ENCODE data around the gene SFSWAP.

Gene SFSWAP

DNA sequence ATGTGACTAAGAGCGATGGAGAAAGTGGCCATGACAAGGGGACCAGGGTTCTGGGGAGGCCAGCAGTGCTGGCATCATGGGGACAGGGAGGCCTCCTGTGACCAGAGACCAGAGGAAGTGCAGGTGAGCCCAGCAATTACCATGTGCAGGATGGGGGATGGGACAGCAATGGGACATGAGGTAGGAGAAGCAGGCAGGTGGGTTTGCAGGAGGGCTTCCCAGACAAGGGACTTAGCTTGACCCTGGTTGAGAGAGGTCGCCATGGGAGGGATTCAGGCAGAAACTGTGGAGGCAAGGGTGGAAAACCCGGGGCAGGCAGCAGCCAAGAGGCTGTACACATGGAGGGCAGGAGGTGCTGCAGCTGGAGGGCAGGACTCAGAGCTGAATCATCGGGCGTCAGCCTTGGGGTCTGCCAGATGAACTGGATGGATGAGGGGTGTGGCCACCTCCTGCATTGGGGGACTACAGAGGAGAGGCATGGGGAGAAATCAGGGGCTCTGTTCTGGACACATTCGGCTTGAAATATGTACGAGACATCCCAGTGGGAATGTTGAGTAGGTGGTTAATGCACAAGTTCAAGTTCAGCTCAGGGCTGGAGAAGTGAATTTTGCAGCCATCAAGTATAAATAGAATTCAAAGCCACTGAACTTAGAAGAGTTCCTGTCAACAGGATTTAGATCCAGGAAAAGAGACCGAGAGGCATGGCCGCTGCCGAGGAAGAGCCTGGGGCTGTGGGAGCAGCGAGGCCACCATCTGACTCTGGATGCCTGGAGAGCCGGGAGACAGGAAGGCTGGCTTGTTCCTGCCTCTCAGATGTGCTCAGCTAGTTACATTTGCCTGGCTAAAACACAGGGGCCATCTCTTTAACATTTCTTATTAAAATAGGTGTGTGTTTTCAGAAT lies 36.6 kb downstream of the SFSWAP start:
- Histone ChIP-seq H2BK15ac (replicated peaks; ENCODE audit: low read depth) (no peak overlapping the region), H3K23ac (ENCODE audit: low read length) (no peak overlapping the region), H3K79me2 (ENCODE audit: control insufficient read depth, insufficient read depth, low read length) (no peaks in the 10 kb centered on the region), H4K8ac (ENCODE audit: low read depth, low read length) (no peak overlapping the region), H2AK5ac (ENCODE audit: low read length) (no peak overlapping the region), H3K27ac (ENCODE audit: low read depth, low read length) (no peak overlapping the region), H3K36me3 (ENCODE audit: control insufficient read depth, insufficient read depth, low read length) (peaks cover 11% of the 10 kb centered on the region), H4K5ac (ENCODE audit: low read length) (no peak overlapping the region), H3K27me3 (ENCODE audit: insufficient read depth, low read length, poor library complexity) (no peaks in the 10 kb centered on the region), H3K56ac (ENCODE audit: low read length) (no peak overlapping the region), H3K4ac (ENCODE audit: low read depth, low read length) (no peak overlapping the region), H3K18ac (ENCODE audit: low read length) (no peak overlapping the region), H3K9ac (ENCODE audit: low read length) (no peak overlapping the region), H3K4me2 (ENCODE audit: low read length) (no peak overlapping the region), H2BK5ac (ENCODE audit: low read length) (no peak overlapping the region), H3K79me1 (ENCODE audit: low read length) (peaks cover 9% of the 10 kb centered on the region), H3K4me1 (ENCODE audit: control insufficient read depth, low read depth, low read length) (no peaks in the 10 kb centered on the region), H3K4me3 (ENCODE audit: low read length) (no peak overlapping the region), H2BK120ac (ENCODE audit: low read depth, low read length) (no peak overlapping the region)
- no CpG with 5 or more reads among the region's 12 CpGs for WGBS (ENCODE audit: extremely low coverage, insufficient coverage, low lambda C conversion rate)
- DNase-seq = no peak

DNA sequence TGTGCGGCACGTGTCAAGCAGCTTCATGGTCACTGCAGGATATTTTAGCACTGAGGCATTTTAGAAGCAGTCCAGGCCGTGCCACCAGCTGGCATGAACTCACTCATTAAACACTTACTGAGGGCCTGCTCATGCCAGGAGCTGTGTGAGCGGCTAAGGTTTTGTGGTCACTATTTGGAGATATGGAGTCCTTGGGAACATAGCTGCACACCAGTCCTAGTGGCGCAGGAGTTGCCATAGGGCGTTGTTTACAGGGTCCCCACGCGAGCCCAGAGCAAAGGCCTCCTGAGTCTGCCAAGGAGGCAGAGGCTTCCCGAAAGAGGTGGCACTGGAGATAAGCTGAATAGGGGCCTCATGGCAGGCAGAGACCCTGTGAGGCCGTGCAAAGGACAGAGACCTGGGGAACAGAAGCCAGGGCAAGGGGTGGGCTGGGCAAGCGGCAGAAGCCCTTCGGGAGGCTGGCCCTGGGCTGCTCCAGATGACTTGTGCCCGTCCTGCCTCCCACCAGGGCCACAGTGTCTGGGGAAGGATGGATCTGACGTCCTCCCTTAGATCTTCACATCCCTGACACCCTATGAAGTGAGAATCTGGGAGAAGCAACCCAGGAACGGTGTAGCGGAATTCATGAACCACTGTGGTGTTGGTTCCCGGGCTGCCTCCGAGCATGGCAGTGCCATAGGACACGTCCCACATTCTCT lies 38.9 kb downstream of the SFSWAP start:
- DNase-seq = no peak
- Histone ChIP-seq H3K4me1 (ENCODE audit: control insufficient read depth, low read depth, low read length) (no peaks in the 10 kb centered on the region), H4K8ac (ENCODE audit: low read depth, low read length) (no peak overlapping the region), H3K9ac (ENCODE audit: low read length) (no peak overlapping the region), H2BK120ac (ENCODE audit: low read depth, low read length) (no peak overlapping the region), H3K23ac (ENCODE audit: low read length) (no peak overlapping the region), H4K5ac (ENCODE audit: low read length) (no peak overlapping the region), H3K56ac (ENCODE audit: low read length) (no peak overlapping the region), H2BK5ac (ENCODE audit: low read length) (no peak overlapping the region), H3K4me2 (ENCODE audit: low read length) (no peak overlapping the region), H2BK15ac (replicated peaks; ENCODE audit: low read depth) (no peak overlapping the region), H3K27me3 (ENCODE audit: insufficient read depth, low read length, poor library complexity) (no peaks in the 10 kb centered on the region), H3K27ac (ENCODE audit: low read depth, low read length) (no peak overlapping the region), H3K36me3 (ENCODE audit: control insufficient read depth, insufficient read depth, low read length) (peaks cover 15% of the 10 kb centered on the region), H3K79me2 (ENCODE audit: control insufficient read depth, insufficient read depth, low read length) (no peaks in the 10 kb centered on the region), H2AK5ac (ENCODE audit: low read length) (no peak overlapping the region), H3K4ac (ENCODE audit: low read depth, low read length) (no peak overlapping the region), H3K4me3 (ENCODE audit: low read length) (no peak overlapping the region), H3K79me1 (ENCODE audit: low read length) (peaks cover 9% of the 10 kb centered on the region), H3K18ac (ENCODE audit: low read length) (no peak overlapping the region)
- WGBS (ENCODE audit: extremely low coverage, insufficient coverage, low lambda C conversion rate) = no CpG with 5 or more reads among the region's 19 CpGs

DNA sequence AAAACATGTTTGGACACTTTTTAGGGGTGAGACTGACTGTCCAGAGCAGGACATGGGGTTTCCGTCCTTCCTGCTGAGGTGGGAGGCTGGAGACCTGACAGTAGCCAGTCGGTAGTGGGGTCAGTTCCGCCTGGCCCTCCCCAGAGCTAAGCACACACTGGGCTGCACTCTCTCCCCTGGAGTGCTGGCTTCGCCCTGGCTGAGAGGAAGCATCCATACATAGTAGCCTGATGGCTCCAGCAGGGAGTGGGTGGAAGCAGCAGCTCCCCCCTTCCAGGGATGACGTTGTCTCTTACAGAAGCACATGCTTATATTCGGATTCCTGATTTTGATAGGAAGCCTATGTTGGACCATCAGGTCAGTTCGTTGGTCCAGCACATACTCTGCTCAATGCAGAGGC lies 40.4 kb downstream of the SFSWAP start:
- Histone ChIP-seq H3K36me3 (ENCODE audit: control insufficient read depth, insufficient read depth, low read length) (peaks cover 19% of the 10 kb centered on the region), H3K4me3 (ENCODE audit: low read length) (no peak overlapping the region), H3K79me1 (ENCODE audit: low read length) (peaks cover 9% of the 10 kb centered on the region), H2BK5ac (ENCODE audit: low read length) (no peak overlapping the region), H4K8ac (ENCODE audit: low read depth, low read length) (no peak overlapping the region), H3K23ac (ENCODE audit: low read length) (no peak overlapping the region), H3K56ac (ENCODE audit: low read length) (no peak overlapping the region), H3K4me2 (ENCODE audit: low read length) (no peak overlapping the region), H2BK15ac (replicated peaks; ENCODE audit: low read depth) (no peak overlapping the region), H3K4me1 (ENCODE audit: control insufficient read depth, low read depth, low read length) (no peaks in the 10 kb centered on the region), H3K27ac (ENCODE audit: low read depth, low read length) (no peak overlapping the region), H2BK120ac (ENCODE audit: low read depth, low read length) (no peak overlapping the region), H3K27me3 (ENCODE audit: insufficient read depth, low read length, poor library complexity) (no peaks in the 10 kb centered on the region), H2AK5ac (ENCODE audit: low read length) (no peak overlapping the region), H4K5ac (ENCODE audit: low read length) (no peak overlapping the region), H3K18ac (ENCODE audit: low read length) (no peak overlapping the region), H3K9ac (ENCODE audit: low read length) (no peak overlapping the region), H3K4ac (ENCODE audit: low read depth, low read length) (no peak overlapping the region), H3K79me2 (ENCODE audit: control insufficient read depth, insufficient read depth, low read length) (no peaks in the 10 kb centered on the region)
- no CpG with 5 or more reads among the region's 7 CpGs for WGBS (ENCODE audit: extremely low coverage, insufficient coverage, low lambda C conversion rate)
- DNase-seq = no peak

GRCh38 chr12:131752451-131752850 lies 41.6 kb downstream of the SFSWAP start:
- no peaks in the 10 kb centered on the region for H3K79me2 ChIP-seq (ENCODE audit: control insufficient read depth, insufficient read depth, low read length)
- no peak overlapping the region for H3K27ac ChIP-seq (ENCODE audit: low read depth, low read length)

GRCh38 chr12:131753005-131753404 lies 42.1 kb downstream of the SFSWAP start:
- Histone ChIP-seq H3K36me3 (ENCODE audit: control insufficient read depth, insufficient read depth, low read length) (peaks cover 28% of the 10 kb centered on the region), H3K79me1 (ENCODE audit: low read length) (peaks cover 3% of the 10 kb centered on the region)

More at GRCh38 chr12:131752451-131752850, 41.6 kb downstream of the SFSWAP start:
- Histone ChIP-seq H3K18ac (ENCODE audit: low read length) (no peak overlapping the region), H3K9ac (ENCODE audit: low read length) (no peak overlapping the region), H3K27me3 (ENCODE audit: insufficient read depth, low read length, poor library complexity) (no peaks in the 10 kb centered on the region), H2BK120ac (ENCODE audit: low read depth, low read length) (no peak overlapping the region), H3K4me2 (ENCODE audit: low read length) (no peak overlapping the region), H3K79me1 (ENCODE audit: low read length) (peaks cover 4% of the 10 kb centered on the region), H3K4me3 (ENCODE audit: low read length) (no peak overlapping the region), H3K4ac (ENCODE audit: low read depth, low read length) (no peak overlapping the region), H3K36me3 (ENCODE audit: control insufficient read depth, insufficient read depth, low read length) (peaks cover 26% of the 10 kb centered on the region), H3K56ac (ENCODE audit: low read length) (no peak overlapping the region), H3K4me1 (ENCODE audit: control insufficient read depth, low read depth, low read length) (no peaks in the 10 kb centered on the region), H4K5ac (ENCODE audit: low read length) (no peak overlapping the region), H4K8ac (ENCODE audit: low read depth, low read length) (no peak overlapping the region), H2AK5ac (ENCODE audit: low read length) (no peak overlapping the region), H3K23ac (ENCODE audit: low read length) (no peak overlapping the region), H2BK5ac (ENCODE audit: low read length) (no peak overlapping the region), H2BK15ac (replicated peaks; ENCODE audit: low read depth) (no peak overlapping the region)
- no CpG with 5 or more reads among the region's 11 CpGs for WGBS (ENCODE audit: extremely low coverage, insufficient coverage, low lambda C conversion rate)
- no peak for DNase-seq

More at GRCh38 chr12:131753005-131753404, 42.1 kb downstream of the SFSWAP start:
- H3K4me3 ChIP-seq (ENCODE audit: low read length) = no peak overlapping the region
- H3K27me3 ChIP-seq (ENCODE audit: insufficient read depth, low read length, poor library complexity) = no peaks in the 10 kb centered on the region
- H2AK5ac ChIP-seq (ENCODE audit: low read length) = no peak overlapping the region
- H2BK15ac ChIP-seq (replicated peaks; ENCODE audit: low read depth) = no peak overlapping the region
- H3K4me2 ChIP-seq (ENCODE audit: low read length) = no peak overlapping the region
- H3K56ac ChIP-seq (ENCODE audit: low read length) = no peak overlapping the region
- H2BK5ac ChIP-seq (ENCODE audit: low read length) = no peak overlapping the region
- no peak overlapping the region for H3K4ac ChIP-seq (ENCODE audit: low read depth, low read length)
- H3K23ac ChIP-seq (ENCODE audit: low read length) = no peak overlapping the region
- H3K27ac ChIP-seq (ENCODE audit: low read depth, low read length) = no peak overlapping the region
- no peaks in the 10 kb centered on the region for H3K4me1 ChIP-seq (ENCODE audit: control insufficient read depth, low read depth, low read length)
- no peak overlapping the region for H4K5ac ChIP-seq (ENCODE audit: low read length)
- no peak overlapping the region for H2BK120ac ChIP-seq (ENCODE audit: low read depth, low read length)
- H3K79me2 ChIP-seq (ENCODE audit: control insufficient read depth, insufficient read depth, low read length) = no peaks in the 10 kb centered on the region
- H3K9ac ChIP-seq (ENCODE audit: low read length) = no peak overlapping the region
- no CpG with 5 or more reads among the region's 20 CpGs for WGBS (ENCODE audit: extremely low coverage, insufficient coverage, low lambda C conversion rate)
- no peak overlapping the region for H4K8ac ChIP-seq (ENCODE audit: low read depth, low read length)
- no peak for DNase-seq
- H3K18ac ChIP-seq (ENCODE audit: low read length) = no peak overlapping the region

Measured in mesendoderm (in vitro differentiated cells).